Gastroesophageal sphincter (tissue), 3 donors: ENCODE data around the gene GADD45B.

Experiments used
- CTCF ChIP-seq, 4 experiments: fragments of 200-600 bp in 2 of 4; fragments of 450-650 bp in 2 of 4; sonication (generic) in 1 of 4; IDR thresholded peaks; one replicate each; pipeline ENCODE4 v1.5.1; 2017 to 2019; ENCODE audit warnings: antibody characterized with exemption in 4 of 4, mild to moderate bottlenecking in 2 of 4, moderate library complexity in 2 of 4
- EP300 ChIP-seq: sonication (generic); formaldehyde crosslinking; IDR thresholded peaks from one replicate; pipeline ENCODE4 v1.6.1; 2017; ENCODE audit warnings: antibody characterized with exemption, mild to moderate bottlenecking
- POLR2A ChIP-seq, 2 donors: fragments of 450-650 bp; IDR thresholded peaks; one replicate each; pipeline ENCODE4 v1.6.1; 2017; ENCODE audit warnings: antibody characterized with exemption in 2 of 2, mild to moderate bottlenecking in 2 of 2, moderate library complexity in 1 of 2
- POLR2AphosphoS5 ChIP-seq: sonication (generic); formaldehyde crosslinking; IDR thresholded peaks from one replicate; pipeline ENCODE4 v1.6.1; 2017; ENCODE audit warnings: antibody characterized with exemption

GRCh38 chr19:2468596-2468995 is 7.3 kb upstream of the GADD45B start:
- TF ChIP-seq POLR2A (IDR thresholded peaks at IDR 0.05), result no peak
- TF ChIP-seq CTCF (IDR thresholded peaks at IDR 0.05), result no peak
- TF ChIP-seq EP300, result no peak
- no peak for TF ChIP-seq POLR2AphosphoS5
